HG03066 (cell line): ENCODE measurements around the gene CACNA1A.
"Not testable (repeated sequence)": the region's sequence is repeated elsewhere in the genome, so short reads cannot be mapped to it uniquely, and the experiment has no call there.

Experiments used
- ATAC-seq: cut with Tn5 transposase; IDR thresholded peaks from one replicate; pipeline ENCODE4 v1.9.1; 2021; ENCODE audit warnings: low read depth; ENCODE audit not compliant: unreplicated experiment

The CACNA1A gene

GRCh38 chr19:13429563-13429962, 76.7 kb downstream of the CACNA1A start:
- no peak for ATAC-seq

- ATAC-seq: no peak
Observed at GRCh38 chr19:13428352-13428751, 77.9 kb downstream of the CACNA1A start.

- ATAC-seq: no peak
Observed at GRCh38 chr19:13427273-13428051, 78.8 kb downstream of the CACNA1A start.

GRCh38 chr19:13425875-13426274, 80.4 kb downstream of the CACNA1A start:
- ATAC-seq: not testable (repeated sequence)

- ATAC-seq: no peak
Observed at GRCh38 chr19:13425151-13425550, 81.1 kb downstream of the CACNA1A start.

- no peak for ATAC-seq
Observed at GRCh38 chr19:13420780-13421179, 85.5 kb downstream of the CACNA1A start.

- no peak for ATAC-seq
Observed at GRCh38 chr19:13417054-13417453, 89.2 kb downstream of the CACNA1A start.

- no peak for ATAC-seq
Observed at GRCh38 chr19:13411899-13412298, 94.4 kb downstream of the CACNA1A start.

GRCh38 chr19:13410946-13411345, 95.3 kb downstream of the CACNA1A start:
- ATAC-seq: no peak

- no peak for ATAC-seq
Observed at GRCh38 chr19:13408889-13409518, 97.3 kb downstream of the CACNA1A start.

- no peak for ATAC-seq
Observed at GRCh38 chr19:13404236-13404635, 102.0 kb downstream of the CACNA1A start.

GRCh38 chr19:13401388-13401787, 104.9 kb downstream of the CACNA1A start:
- ATAC-seq: no peak

GRCh38 chr19:13400296-13400695, 106.0 kb downstream of the CACNA1A start:
- no peak for ATAC-seq

GRCh38 chr19:13399746-13400145, 106.5 kb downstream of the CACNA1A start:
- no peak for ATAC-seq

GRCh38 chr19:13398780-13399726, 107.2 kb downstream of the CACNA1A start:
- no peak for ATAC-seq

GRCh38 chr19:13398182-13398581, 108.1 kb downstream of the CACNA1A start:
- no peak for ATAC-seq

- ATAC-seq: no peak
Observed at GRCh38 chr19:13396250-13397080, 109.8 kb downstream of the CACNA1A start.

- ATAC-seq: no peak
Observed at GRCh38 chr19:13382633-13382938, 123.7 kb downstream of the CACNA1A start.

- ATAC-seq: no peak
Observed at GRCh38 chr19:13381827-13382632, 124.2 kb downstream of the CACNA1A start.

GRCh38 chr19:13376537-13376936, 129.7 kb downstream of the CACNA1A start:
- ATAC-seq: no peak
